ENCODE data around the gene RACK1. TPM values are rescaled to one million over a fixed set of nuclear protein-coding genes. Genes with fewer than 3 reads are reported as not detected.

The RACK1 gene
- total and polyA plus RNA-seq, 4 donors: 310 to 2,255 (median 940) TPM

DNA sequence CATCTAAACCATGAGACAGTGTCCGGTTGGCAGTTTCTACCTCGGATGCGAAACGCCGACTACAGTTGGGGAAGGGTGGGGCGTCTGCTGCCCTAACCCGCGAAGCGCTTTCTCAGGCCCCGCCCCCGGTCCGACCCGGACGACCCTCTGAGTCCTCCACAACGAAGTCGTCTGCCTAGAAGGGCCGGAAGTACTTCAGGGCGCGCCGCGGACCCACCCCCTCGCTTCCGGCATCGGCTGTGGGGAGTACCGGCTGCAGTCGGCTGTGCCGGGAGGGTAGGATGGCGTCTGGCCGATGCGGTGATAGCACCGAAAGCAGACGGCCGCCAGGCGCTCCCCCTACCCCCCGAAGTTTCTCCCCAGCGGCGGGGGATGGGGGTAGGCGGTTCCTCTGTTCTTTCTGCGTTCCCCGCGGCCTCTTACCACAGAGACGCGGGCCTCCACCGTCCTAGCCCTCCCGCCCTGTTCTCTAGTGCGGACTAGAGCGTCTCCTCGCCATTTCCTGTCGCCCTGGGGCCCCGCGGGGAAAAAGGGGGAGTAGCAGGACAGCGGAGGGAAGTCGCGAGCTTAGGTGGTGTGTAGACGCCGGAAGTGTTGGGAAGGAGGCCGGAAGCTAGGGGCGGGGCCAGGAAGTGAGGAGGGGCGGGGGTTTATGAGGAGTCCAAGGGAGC lies 20.5 kb downstream of the RACK1 start, which contains the start of gene TRIM41:
Gene TRIM41, plus strand, starts transcription at position 224 of the 671 bp plus-strand sequence. CDS start 719 bp downstream, outside the sequence.
- peak; percentile 2 to 41 for TF ChIP-seq RAD21 (IDR thresholded peaks at IDR 0.05)
- TF ChIP-seq RXRA (IDR thresholded peaks at IDR 0.05): peak; percentile 47 to 75
- TF ChIP-seq SP1 (IDR thresholded peaks at IDR 0.05): peak; percentile 78
- TF ChIP-seq FOXA2 (IDR thresholded peaks at IDR 0.05): peak; percentile 16
- peak; percentile 68 for TF ChIP-seq NR2F2 (IDR thresholded peaks at IDR 0.05)
- TF ChIP-seq, protein P1, sequence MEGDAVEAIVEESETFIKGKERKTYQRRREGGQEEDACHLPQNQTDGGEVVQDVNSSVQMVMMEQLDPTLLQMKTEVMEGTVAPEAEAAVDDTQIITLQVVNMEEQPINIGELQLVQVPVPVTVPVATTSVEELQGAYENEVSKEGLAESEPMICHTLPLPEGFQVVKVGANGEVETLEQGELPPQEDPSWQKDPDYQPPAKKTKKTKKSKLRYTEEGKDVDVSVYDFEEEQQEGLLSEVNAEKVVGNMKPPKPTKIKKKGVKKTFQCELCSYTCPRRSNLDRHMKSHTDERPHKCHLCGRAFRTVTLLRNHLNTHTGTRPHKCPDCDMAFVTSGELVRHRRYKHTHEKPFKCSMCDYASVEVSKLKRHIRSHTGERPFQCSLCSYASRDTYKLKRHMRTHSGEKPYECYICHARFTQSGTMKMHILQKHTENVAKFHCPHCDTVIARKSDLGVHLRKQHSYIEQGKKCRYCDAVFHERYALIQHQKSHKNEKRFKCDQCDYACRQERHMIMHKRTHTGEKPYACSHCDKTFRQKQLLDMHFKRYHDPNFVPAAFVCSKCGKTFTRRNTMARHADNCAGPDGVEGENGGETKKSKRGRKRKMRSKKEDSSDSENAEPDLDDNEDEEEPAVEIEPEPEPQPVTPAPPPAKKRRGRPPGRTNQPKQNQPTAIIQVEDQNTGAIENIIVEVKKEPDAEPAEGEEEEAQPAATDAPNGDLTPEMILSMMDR (IDR thresholded peaks at IDR 0.05; ENCODE audit: low read depth, low read length, missing input control): no peak
- peak; percentile 5 to 10 for TF ChIP-seq HNF4A (conservative IDR thresholded peaks at IDR 0.05)
- TF ChIP-seq FOXA1 (IDR thresholded peaks at IDR 0.05): no peak
- TF ChIP-seq, protein P2, sequence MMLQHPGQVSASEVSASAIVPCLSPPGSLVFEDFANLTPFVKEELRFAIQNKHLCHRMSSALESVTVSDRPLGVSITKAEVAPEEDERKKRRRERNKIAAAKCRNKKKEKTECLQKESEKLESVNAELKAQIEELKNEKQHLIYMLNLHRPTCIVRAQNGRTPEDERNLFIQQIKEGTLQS (IDR thresholded peaks at IDR 0.05): no peak
- peak; percentile 90 for TF ChIP-seq YY1 (IDR thresholded peaks at IDR 0.05)
- TF ChIP-seq, protein P3, sequence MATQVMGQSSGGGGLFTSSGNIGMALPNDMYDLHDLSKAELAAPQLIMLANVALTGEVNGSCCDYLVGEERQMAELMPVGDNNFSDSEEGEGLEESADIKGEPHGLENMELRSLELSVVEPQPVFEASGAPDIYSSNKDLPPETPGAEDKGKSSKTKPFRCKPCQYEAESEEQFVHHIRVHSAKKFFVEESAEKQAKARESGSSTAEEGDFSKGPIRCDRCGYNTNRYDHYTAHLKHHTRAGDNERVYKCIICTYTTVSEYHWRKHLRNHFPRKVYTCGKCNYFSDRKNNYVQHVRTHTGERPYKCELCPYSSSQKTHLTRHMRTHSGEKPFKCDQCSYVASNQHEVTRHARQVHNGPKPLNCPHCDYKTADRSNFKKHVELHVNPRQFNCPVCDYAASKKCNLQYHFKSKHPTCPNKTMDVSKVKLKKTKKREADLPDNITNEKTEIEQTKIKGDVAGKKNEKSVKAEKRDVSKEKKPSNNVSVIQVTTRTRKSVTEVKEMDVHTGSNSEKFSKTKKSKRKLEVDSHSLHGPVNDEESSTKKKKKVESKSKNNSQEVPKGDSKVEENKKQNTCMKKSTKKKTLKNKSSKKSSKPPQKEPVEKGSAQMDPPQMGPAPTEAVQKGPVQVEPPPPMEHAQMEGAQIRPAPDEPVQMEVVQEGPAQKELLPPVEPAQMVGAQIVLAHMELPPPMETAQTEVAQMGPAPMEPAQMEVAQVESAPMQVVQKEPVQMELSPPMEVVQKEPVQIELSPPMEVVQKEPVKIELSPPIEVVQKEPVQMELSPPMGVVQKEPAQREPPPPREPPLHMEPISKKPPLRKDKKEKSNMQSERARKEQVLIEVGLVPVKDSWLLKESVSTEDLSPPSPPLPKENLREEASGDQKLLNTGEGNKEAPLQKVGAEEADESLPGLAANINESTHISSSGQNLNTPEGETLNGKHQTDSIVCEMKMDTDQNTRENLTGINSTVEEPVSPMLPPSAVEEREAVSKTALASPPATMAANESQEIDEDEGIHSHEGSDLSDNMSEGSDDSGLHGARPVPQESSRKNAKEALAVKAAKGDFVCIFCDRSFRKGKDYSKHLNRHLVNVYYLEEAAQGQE (IDR thresholded peaks at IDR 0.05): peak; percentile 49
- TF ChIP-seq, protein P4, sequence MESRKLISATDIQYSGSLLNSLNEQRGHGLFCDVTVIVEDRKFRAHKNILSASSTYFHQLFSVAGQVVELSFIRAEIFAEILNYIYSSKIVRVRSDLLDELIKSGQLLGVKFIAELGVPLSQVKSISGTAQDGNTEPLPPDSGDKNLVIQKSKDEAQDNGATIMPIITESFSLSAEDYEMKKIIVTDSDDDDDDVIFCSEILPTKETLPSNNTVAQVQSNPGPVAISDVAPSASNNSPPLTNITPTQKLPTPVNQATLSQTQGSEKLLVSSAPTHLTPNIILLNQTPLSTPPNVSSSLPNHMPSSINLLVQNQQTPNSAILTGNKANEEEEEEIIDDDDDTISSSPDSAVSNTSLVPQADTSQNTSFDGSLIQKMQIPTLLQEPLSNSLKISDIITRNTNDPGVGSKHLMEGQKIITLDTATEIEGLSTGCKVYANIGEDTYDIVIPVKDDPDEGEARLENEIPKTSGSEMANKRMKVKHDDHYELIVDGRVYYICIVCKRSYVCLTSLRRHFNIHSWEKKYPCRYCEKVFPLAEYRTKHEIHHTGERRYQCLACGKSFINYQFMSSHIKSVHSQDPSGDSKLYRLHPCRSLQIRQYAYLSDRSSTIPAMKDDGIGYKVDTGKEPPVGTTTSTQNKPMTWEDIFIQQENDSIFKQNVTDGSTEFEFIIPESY (IDR thresholded peaks at IDR 0.05): peak; percentile 86
- TF ChIP-seq TAF1 (conservative IDR thresholded peaks at IDR 0.05): peak; percentile 61
- peak; percentile 12 for TF ChIP-seq HNF4G (IDR thresholded peaks at IDR 0.05)
- TF ChIP-seq, protein P5, sequence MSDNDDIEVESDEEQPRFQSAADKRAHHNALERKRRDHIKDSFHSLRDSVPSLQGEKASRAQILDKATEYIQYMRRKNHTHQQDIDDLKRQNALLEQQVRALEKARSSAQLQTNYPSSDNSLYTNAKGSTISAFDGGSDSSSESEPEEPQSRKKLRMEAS (IDR thresholded peaks at IDR 0.05): peak; percentile 100
- TF ChIP-seq GABPA (IDR thresholded peaks at IDR 0.05 in 1 of 2, conservative IDR thresholded peaks at IDR 0.05 in 1 of 2): peak; percentile 85 to 95
- TF ChIP-seq EGR1 (IDR thresholded peaks at IDR 0.05; ENCODE audit: low read depth in 2 of 2): peak; percentile 99
- TF ChIP-seq JUND (IDR thresholded peaks at IDR 0.05): no peak
- peak; percentile 96 for DNase-seq (ENCODE audit: low spot score)
- Histone ChIP-seq H3K9ac (ENCODE audit: low read depth in 1 of 2, low read length in 2 of 2) (peak within 1 kb of the TSS; percentile 43 to 88), H3K36me3 (ENCODE audit: control insufficient read depth in 4 of 4, insufficient read depth in 3 of 4, low read depth in 1 of 4, low read length in 3 of 4) (peaks cover 0 to 4% (median 1%) of the 10 kb centered on the region in 4 donors), H3K4me3 (ENCODE audit: low read depth in 1 of 3, low read length in 3 of 3) (peak within 1 kb of the TSS; percentile 64 to 92 (median 87)), H3K27me3 (ENCODE audit: control insufficient read depth in 4 of 4, insufficient read depth in 4 of 4, low read length in 3 of 4) (no peaks in the 10 kb centered on the region), H3K4me1 (ENCODE audit: control insufficient read depth in 4 of 4, insufficient read depth in 4 of 4, low read length in 3 of 4) (peaks cover 11 to 31% (median 17%) of the 10 kb centered on the region in 4 donors), H3K27ac (ENCODE audit: low read depth in 1 of 2, low read length in 2 of 2) (peak within 1 kb of the TSS; percentile 88 to 96), H3K9me3 (ENCODE audit: control insufficient read depth in 4 of 4, low read length in 3 of 4) (no peaks in the 10 kb centered on the region)
- under 1% methylated on average over 59 of the region's 59 CpGs for WGBS

All from liver (tissue), 9 donors.